Fibroblast of skin of back (primary cell): ENCODE data around the gene NUP153.
A peak's percentile ranks its signal among the peaks of the same experiment; 100 is the strongest.

Source experiments
- DNase-seq: peaks from one replicate; pipeline ENCODE4 v3.0.0-alpha.2; 2013

Gene NUP153

DNA sequence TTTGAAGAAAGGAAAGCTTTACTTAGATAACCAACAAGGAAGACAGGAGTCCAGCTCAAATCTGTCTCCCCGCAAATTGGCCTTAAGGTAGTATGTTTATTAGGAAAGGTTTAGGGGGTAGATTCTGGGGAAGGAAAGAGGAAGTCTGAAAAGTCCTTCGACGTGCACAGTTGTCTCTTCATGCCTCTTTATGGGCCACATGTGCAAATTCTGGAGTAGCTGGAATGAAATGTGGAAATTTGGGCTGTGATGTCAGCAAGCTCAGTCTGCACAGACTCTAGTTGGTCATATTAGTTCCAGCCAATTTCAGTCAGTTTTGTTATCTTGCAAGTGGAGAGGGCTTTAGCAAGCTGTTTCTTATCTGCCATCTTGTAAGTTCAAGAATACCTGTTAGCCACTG lies 50.1 kb downstream of the NUP153 start:
- DNase-seq = no peak

DNA sequence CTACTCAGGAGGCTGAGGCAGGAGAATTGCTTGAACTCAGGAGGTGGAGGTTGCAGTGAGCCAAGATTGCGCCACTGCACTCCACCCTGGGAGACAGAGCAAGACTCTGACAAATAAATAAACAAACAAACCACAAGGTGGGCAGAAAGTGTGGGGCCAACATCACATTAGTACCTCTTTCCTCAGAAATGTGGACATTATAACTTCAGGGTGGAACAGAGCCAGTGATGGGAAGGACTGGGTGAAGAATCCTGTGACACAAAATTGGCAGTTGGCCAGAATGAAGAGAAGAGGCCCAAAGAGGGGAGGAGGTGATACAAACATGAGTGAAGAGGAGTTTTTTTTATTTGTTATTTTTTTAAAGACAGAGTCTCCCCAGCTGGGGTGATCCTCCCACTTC lies 50.6 kb downstream of the NUP153 start:
- no peak for DNase-seq

- DNase-seq = no peak
Measured at GRCh38 chr6:17653198-17653882, 53.4 kb downstream of the NUP153 start.

DNA sequence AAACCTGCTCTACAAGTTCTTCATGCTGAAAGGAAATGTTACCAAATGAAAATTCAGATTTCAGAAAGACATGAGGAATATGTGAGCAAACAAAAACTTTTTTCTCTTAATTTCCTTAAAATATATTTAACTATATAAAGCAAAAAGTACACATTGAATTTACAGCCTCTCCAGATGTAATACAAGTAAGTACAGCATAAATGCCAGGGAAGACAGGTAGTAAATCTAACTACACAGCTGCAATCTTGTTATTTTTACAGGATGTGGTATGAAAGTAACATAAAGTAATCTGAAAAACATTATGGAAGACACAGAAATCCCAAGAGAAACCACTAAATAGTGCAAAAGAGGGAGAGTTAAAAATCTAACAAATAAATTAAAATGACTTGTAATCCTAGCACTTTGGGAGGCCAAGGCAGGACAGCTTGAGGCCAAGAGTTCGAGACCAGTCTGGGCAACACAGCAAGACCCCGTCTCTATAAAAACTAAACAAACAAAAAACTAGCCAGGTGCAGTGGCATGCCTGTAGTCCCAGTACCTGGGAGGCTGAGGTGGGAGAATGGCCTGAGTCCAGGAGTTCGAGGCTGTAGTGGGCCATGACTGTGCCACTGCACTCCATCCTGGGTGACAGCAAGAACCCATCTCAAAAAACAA lies 55.9 kb downstream of the NUP153 start:
- DNase-seq = no peak

DNA sequence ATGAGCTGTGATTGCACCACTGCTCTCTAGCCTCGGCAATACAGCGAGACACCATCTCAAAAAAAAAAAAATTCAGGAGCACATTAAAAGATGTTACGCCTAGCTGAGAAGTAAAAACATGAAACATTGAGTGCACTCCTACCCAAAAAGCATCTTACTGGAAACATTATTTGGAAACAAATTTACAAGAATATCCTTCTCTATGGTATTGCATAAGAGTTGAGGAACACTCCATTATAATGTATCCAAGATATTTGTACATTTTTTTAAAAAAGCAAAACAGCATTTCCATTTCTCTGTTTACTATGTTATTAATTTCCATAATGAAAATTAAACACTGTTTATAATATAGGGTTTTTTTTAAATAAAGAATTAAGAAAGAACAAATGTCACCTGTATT lies 58.0 kb downstream of the NUP153 start:
- DNase-seq = no peak

GRCh38 chr6:17640477-17640917 lies 66.2 kb downstream of the NUP153 start:
- DNase-seq = peak; percentile 11

DNA sequence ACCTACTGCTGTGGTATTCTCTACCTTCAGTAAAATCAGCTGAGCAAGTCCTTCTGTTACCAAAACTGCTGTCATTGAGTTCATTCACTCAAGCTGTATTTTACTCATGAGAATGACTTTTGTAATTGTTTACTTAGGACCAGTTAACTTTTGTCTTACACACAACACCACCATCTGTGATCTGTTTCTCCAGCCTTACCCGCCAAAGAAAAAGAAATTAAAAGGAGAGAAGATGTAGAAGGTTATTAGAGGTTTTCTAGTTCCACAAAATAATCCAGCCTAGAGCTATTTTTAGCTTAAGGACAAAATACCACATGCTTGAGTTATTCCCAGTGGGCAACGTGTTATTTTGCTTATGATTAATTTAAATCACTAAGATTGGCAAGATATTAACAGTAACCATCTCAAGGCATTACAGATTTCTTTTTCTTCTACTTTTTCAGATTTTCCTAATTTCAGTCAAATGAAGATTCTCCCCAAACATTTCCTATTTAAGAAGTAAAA lies 68.5 kb downstream of the NUP153 start:
- peak; percentile 63 for DNase-seq

DNA sequence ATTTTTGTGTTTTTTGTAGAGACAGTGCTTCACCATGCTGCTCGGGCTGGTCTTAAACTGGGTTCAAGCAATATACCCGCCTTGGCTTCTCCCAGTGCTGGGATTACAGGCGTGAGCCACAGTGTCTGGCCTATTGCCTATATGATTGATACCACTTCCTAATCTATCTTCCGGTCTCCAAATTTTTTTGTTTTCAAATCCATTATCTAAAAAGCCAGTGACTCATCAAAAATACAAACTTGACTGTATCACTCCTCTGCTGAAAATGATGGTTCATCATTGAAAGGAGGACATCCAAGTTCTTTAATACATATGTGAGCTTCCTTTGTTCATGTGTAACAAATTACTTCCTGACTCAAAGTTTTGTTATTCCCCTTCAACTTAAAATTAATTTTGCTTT lies 71.2 kb downstream of the NUP153 start:
- DNase-seq = no peak

GRCh38 chr6:17633465-17634188 lies 73.1 kb downstream of the NUP153 start:
- DNase-seq = no peak

DNA sequence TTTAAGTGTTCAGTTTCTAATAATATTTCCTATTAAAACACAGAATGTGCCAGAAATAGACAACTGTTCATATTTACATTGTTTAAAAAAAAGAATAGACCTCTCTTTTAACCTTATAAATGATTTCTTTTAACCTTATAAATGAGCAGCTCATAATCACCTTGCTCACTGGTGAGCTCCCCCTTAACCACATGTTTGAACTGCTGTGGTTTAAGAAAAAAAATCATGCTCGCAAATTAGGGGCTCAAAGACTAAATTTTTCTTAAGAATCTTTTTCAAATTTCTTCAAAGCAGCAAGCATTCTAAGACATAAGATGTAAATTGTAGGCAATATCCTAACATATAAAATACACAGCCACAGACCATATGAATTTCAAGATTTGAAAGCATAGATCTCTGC lies 73.8 kb downstream of the NUP153 start:
- no peak for DNase-seq

- DNase-seq = no peak
Measured at GRCh38 chr6:17630511-17631073, 76.1 kb downstream of the NUP153 start.

DNA sequence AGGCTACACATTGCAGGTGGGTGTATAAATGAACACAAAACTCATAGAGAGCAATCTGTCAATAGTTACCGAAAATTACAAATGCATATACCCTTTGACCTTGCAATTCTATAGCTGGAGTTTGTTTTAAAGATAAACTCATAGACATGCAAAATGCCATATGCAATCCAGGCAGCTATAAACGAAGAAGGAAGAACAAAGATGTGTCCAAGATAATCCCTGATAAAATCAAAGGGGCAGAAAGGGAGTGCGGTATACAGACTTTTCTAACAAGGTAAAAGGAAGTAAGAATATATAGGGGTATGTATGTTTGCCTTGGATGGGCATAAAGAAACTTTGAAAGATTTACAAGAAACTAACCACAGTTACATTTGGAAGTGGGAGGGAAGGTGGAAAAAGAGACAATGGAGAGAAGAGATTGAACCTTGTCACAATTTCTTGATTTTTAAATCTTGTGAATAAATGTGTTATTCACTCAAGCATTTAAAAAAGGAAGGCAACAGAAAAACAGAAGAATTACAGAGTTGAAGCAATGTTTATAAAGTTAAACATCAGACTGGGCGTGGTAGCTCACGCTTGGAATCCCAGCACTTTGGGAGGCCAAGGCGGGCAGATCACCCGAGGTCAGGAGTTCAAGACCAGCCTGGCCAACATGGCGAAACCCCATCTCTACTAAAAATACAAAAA lies 76.8 kb downstream of the NUP153 start:
- DNase-seq = no peak

GRCh38 chr6:17628873-17629272 lies 77.9 kb downstream of the NUP153 start:
- DNase-seq = no peak

DNA sequence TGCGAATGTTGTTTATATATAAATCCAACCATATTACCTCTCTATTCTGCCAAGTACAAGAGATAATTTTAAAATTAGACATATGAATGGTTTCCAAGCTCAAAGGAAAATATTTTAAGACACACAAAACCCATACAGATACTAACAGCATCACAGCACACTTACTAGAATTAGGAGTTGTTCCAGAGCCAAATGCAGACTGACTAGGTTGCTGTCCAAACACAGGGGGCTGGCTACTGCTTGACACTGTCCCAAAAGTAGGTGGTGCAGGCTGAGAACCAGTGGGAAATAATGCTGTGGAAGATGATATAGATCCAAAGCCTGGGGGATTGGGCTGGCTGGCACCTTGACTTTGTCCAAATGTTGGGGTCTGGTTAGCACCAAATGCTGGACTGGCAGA lies 82.3 kb downstream of the NUP153 start:
- no peak for DNase-seq

DNA sequence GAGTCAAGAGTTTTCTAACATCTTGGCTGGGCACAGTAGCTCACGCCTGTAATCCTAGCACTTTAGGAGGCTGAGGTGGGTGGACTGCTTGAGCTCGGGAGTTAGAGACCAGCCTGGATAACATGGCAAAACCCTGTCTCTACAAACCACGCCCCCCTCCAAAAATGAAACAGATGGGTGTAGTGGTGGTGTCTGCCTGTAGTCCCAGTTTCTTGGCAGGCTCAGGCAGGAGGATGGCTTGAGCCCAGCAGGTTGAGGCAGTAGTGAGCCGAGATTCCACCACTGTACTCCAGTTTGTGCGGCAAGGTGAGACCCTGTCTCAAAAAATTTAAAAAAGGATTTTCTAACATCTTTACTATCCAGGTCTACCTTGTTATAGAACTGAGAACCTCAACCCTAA lies 84.6 kb downstream of the NUP153 start:
- no peak for DNase-seq

DNA sequence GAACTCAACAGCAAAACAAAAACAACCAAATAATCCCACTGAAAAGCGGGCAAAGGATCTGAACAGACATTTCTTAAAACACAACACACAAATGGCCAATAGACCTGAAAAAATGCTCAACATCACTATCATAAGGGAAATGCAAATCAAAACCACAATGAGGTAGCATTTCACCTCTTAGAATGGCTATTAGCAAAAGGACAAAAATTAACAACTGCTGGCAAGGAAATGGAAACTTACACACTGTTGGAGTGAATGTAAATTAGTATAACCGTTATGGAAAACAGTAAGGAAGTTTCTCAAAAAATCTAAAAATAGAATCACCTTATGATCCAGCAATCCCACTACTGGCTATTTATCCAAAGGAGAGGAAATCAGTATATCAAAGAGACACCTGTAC lies 85.7 kb downstream of the NUP153 start:
- DNase-seq = no peak

- DNase-seq = no peak
Measured at GRCh38 chr6:17615794-17616193, 90.9 kb downstream of the NUP153 start.

- DNase-seq = no peak
Measured at GRCh38 chr6:17612048-17612447, 94.7 kb downstream of the NUP153 start.

DNA sequence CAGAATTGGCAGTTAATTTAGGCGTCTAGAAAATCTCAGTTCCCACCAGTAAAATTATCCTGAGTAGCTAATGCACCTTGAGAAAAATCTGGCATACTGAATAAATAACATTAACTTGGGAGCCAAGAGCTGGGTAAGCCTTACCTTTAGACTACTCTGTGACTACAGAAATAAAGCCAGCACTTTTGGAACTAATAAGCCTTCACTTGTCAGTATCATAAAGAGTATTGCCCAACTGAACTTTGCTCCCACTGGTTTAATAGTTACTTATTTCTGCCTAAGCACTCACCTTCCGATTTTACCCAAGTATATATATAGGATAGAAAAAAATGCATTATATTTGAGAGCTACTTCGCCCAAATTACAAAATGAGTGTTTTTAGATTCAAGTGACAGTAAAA lies 95.9 kb downstream of the NUP153 start:
- no peak for DNase-seq

DNA sequence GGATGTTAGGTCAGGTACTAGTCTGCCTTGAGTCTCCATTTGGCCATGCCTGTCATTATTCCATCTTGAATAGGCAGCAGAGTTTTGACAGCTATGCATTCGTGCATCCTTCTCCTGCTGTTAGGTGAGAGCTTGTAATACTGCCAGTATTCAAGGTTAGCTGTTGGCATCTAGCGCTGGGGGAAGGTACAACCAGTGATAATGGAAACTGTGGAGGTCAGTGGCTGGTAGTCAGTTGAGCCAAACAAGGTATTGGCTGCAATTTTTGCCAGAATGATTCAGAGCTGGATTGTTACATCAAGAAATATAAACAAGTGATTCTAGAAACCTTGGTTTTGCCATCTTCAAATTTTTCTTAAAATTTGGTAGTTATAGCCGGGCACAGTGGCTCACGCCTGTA lies 100.1 kb downstream of the NUP153 start:
- DNase-seq = no peak

DNA sequence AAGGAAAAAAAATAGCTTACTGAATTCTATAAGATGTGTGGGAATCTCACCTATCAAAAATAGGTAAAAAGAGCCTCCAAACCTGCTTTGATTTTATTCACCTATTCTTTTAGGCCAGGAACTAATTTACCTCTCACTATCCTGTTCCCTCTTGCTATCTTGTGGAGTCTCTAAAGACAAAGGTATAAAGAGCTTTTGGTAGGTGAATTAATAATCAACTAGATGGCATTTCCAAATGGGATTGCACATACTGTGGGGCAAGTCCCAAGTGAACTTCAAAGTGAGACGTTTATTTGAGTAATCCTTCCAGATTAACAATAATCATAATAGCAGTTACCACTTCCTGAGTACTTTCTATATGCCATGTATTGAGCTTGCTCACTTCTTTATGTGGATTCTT lies 103.8 kb downstream of the NUP153 start:
- no peak for DNase-seq

- no peak for DNase-seq
Measured at GRCh38 chr6:17601386-17601703, 105.4 kb downstream of the NUP153 start.
